Measurements from ENCODE around the gene SLC35F4. TPM values are rescaled to one million over a fixed set of nuclear protein-coding genes. Genes with fewer than 3 reads are reported as not detected.

The SLC35F4 gene
- total RNA-seq, 4 donors from 2014 or later: 0.88 to 2.3 TPM; not detected in 2

DNA sequence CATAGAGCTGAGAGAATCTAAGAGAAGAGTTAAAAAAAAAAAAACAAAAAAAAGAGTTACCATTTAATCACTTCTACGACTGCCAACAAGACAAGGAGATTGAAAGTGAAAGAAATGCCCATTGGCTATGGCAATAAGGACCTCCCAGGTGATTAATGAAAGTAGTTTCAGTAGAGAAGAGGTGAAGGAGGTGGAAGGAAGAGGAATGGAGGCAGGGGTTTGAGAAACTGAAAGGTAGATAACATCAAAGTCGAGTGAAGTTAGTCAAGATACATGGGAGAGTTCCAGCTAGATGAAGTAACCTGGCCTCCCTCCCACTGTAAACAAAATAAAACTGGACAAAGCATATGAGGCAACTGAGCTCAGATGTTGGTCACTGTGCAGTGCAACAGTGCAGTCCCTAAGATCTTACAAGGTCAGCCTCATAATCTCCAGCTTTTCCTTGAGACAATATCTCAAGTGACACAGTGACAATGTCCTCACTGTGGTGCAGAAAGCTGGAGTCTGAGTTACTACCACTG lies 254.3 kb downstream of the SLC35F4 start:
- no peak for DNase-seq
- no peak overlapping the region for H3K27ac ChIP-seq
- H3K9me3 ChIP-seq: no peaks in the 10 kb centered on the region
- H3K27me3 ChIP-seq: no peaks in the 10 kb centered on the region
- H3K4me3 ChIP-seq: no peak overlapping the region
- intact Hi-C loops (cut with DNase I; ENCODE audit: low total_unique reads): no loop called here
- H3K36me3 ChIP-seq: no peaks in the 10 kb centered on the region
- TF ChIP-seq POLR2A (IDR thresholded peaks at IDR 0.05): no peak
- TF ChIP-seq, protein P1, sequence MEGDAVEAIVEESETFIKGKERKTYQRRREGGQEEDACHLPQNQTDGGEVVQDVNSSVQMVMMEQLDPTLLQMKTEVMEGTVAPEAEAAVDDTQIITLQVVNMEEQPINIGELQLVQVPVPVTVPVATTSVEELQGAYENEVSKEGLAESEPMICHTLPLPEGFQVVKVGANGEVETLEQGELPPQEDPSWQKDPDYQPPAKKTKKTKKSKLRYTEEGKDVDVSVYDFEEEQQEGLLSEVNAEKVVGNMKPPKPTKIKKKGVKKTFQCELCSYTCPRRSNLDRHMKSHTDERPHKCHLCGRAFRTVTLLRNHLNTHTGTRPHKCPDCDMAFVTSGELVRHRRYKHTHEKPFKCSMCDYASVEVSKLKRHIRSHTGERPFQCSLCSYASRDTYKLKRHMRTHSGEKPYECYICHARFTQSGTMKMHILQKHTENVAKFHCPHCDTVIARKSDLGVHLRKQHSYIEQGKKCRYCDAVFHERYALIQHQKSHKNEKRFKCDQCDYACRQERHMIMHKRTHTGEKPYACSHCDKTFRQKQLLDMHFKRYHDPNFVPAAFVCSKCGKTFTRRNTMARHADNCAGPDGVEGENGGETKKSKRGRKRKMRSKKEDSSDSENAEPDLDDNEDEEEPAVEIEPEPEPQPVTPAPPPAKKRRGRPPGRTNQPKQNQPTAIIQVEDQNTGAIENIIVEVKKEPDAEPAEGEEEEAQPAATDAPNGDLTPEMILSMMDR (IDR thresholded peaks at IDR 0.05): no peak
- no peaks in the 10 kb centered on the region for H3K4me1 ChIP-seq

DNA sequence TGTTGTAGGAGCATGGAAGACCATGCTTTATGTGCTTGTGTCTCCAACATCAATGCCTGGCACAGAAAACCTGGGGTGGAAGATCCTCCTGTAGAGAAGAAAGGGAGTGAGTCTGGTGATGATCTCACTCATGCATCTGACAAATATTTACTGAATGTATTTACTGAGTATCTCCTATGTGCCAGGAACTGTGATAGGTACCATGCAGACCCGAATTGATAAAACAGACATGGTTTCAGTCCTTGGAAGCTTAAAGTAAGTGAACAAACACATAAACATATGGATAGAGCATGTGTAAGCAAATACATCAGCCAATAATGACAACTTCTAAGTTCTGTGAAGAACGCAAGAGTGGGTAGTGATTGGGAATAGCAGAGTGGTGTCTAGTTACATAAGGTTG lies 255.3 kb downstream of the SLC35F4 start:
- Histone ChIP-seq H3K9me3 (no peaks in the 10 kb centered on the region), H3K27me3 (no peaks in the 10 kb centered on the region), H3K36me3 (no peaks in the 10 kb centered on the region), H3K4me3 (no peak overlapping the region), H3K27ac (no peak overlapping the region), H3K4me1 (no peaks in the 10 kb centered on the region)
- DNase-seq: no peak
- TF ChIP-seq, protein P1 (IDR thresholded peaks at IDR 0.05): no peak
- no peak for TF ChIP-seq POLR2A (IDR thresholded peaks at IDR 0.05)
- intact Hi-C loops (cut with DNase I; ENCODE audit: low total_unique reads): no loop called here

DNA sequence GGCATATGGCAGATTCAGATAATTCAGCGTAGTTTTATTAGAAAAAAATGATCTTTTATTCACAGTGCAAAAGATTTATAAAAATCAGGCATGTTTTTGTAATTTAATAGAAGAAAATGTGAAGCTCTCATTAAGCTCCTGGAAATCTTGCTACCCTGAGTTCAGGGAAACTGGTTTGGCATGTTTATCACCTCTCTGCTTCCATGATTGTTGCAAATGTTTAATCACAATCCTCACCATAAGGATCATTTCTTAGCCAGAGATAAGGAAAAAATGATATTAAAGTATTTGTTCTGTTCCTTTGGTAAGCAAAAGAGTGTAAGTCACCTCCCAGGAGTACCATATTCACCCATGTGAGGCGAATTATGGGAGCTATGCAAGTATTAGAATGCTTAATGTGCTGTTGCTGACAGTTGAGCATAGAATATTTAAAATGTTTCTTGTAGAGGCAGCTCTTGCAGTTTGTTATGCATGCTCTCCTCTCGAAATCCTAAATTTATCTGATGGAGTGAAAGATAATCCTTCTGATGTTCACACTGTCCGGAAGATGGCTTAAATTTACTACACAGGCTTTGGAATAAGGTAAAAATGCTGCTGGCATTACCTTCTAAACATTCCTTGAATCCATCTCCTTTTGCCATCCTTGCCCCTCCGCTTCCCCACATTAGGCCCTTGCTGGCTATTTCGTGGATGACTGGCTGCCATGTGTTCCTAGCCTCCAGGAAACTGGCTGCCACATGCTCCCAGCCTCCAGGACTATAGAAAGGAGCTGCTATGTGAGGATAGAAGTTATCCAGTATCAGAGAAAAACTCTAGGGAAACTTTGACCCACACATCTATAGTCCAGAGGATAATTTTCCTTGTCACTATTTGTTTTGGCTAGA lies 256.5 kb downstream of the SLC35F4 start:
- Histone ChIP-seq H3K4me3 (no peak overlapping the region), H3K27ac (no peak overlapping the region), H3K36me3 (no peaks in the 10 kb centered on the region), H3K9me3 (no peaks in the 10 kb centered on the region), H3K27me3 (no peaks in the 10 kb centered on the region), H3K4me1 (no peaks in the 10 kb centered on the region)
- no peak for DNase-seq
- intact Hi-C loops (cut with DNase I; ENCODE audit: low total_unique reads): no loop called here
- TF ChIP-seq, protein P1 (IDR thresholded peaks at IDR 0.05): no peak
- no peak for TF ChIP-seq POLR2A (IDR thresholded peaks at IDR 0.05)

DNA sequence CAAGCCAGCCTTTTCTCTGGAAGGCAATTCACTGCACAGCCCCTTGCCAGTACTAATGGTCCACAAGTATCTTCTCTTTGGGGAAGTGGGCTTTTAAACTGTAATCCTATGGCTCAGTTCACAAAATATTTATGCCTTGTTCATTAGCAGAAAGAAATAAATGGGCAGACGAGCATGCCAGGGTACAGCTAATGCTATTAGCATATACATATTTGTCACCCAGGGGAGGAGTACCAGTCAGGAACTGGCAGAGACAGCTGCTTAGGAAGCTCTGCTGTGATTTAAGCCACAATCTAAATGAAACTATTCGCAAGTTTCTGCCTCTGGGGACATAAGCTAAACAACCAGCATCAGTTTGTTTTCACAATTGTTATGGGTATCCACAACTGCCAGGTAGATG lies 258.8 kb downstream of the SLC35F4 start:
- no peak overlapping the region for H3K4me3 ChIP-seq
- H3K27ac ChIP-seq: no peak overlapping the region
- H3K36me3 ChIP-seq: no peaks in the 10 kb centered on the region
- no peak for DNase-seq
- no peaks in the 10 kb centered on the region for H3K9me3 ChIP-seq
- TF ChIP-seq POLR2A (IDR thresholded peaks at IDR 0.05): no peak
- TF ChIP-seq, protein P1 (IDR thresholded peaks at IDR 0.05): no peak
- H3K4me1 ChIP-seq: no peaks in the 10 kb centered on the region
- intact Hi-C loops (cut with DNase I; ENCODE audit: low total_unique reads): no loop called here
- H3K27me3 ChIP-seq: no peaks in the 10 kb centered on the region

DNA sequence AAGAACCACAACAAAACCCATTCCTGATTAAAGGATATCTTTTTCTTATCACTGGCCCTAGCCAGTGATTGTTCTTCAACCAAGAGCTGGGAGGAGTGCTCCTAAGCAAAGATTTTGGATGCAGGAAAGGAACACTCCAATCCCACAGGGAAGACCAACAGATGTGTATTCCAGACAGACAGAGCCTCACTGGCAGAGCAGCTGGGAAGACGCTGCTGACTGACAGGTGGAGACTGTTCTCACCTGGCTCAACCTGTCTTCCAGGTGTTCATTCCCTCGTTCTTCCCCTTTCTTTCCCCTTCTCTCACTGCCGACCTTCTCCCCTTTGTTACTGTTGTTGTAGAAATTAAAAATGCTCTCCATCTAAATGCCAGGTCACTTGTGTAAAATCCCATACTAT lies 282.5 kb downstream of the SLC35F4 start:
- no peak for DNase-seq
- Histone ChIP-seq H3K9me3 (no peaks in the 10 kb centered on the region), H3K27me3 (no peaks in the 10 kb centered on the region), H3K4me1 (no peaks in the 10 kb centered on the region), H3K27ac (no peak overlapping the region), H3K36me3 (no peaks in the 10 kb centered on the region), H3K4me3 (no peak overlapping the region)
- intact Hi-C loops (cut with DNase I; ENCODE audit: low total_unique reads): no loop called here
- TF ChIP-seq, protein P1 (IDR thresholded peaks at IDR 0.05): no peak
- no peak for TF ChIP-seq POLR2A (IDR thresholded peaks at IDR 0.05)
